ENCODE data around the gene FNDC3B. TPM values are rescaled to one million over a fixed set of nuclear protein-coding genes. Genes with fewer than 3 reads are reported as not detected.

The FNDC3B gene
- total and polyA plus RNA-seq, 9 of the 15 experiments (the other 6 are each of a cell fraction or from before 2014, with no cell fraction given) = 7.0 to 35.8 (median 16.2) TPM

DNA sequence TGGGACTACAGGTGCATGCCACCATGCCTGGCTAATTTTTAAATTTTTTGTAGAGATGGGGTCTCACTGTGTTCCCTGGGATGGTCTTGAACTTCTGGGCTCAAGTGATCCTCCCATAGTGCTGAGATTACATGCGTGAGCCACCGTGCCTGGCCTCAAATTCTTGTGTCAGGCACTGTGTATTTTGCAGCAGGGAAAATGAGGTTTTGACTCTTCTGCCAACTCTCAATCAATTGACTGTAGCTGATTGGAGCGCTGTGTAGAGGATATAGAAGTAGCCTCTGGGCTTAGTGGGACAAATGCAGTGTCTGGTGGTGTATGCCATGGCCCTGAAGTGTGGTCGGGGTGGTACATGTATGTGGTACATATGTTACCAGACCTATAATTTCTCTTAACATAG, 152.3 kb downstream of the FNDC3B start (continued):
- TF ChIP-seq SIN3A (IDR thresholded peaks at IDR 0.05; ENCODE audit: borderline replicate concordance in 2 of 2, control insufficient read depth in 1 of 2, low read depth in 2 of 2, low read length in 2 of 2) (no peak), GTF2B (IDR thresholded peaks at IDR 0.05; ENCODE audit: extremely low read depth, insufficient read length) (no peak), BRCA1 (IDR thresholded peaks at IDR 0.05) (no peak), BRCA1 (CRISPR knock-in tag; IDR thresholded peaks at IDR 0.05) (no peak), SRSF1 (IDR thresholded peaks at IDR 0.05; ENCODE audit: low read depth, low read length) (no peak), ZBTB1 (CRISPR knock-in tag; IDR thresholded peaks at IDR 0.05; ENCODE audit: borderline replicate concordance, low read depth) (no peak), MYBL2 (IDR thresholded peaks at IDR 0.05; ENCODE audit: low read depth) (no peak), MYBL2 (CRISPR knock-in tag; IDR thresholded peaks at IDR 0.05; ENCODE audit: borderline replicate concordance) (no peak), MYNN (IDR thresholded peaks at IDR 0.05) (no peak), MYNN (CRISPR knock-in tag; IDR thresholded peaks at IDR 0.05) (no peak), TCF3 (CRISPR knock-in tag; IDR thresholded peaks at IDR 0.05) (no peak), GTF2E2 (tag; IDR thresholded peaks at IDR 0.05) (no peak)
- TF ChIP-seq, protein P1, sequence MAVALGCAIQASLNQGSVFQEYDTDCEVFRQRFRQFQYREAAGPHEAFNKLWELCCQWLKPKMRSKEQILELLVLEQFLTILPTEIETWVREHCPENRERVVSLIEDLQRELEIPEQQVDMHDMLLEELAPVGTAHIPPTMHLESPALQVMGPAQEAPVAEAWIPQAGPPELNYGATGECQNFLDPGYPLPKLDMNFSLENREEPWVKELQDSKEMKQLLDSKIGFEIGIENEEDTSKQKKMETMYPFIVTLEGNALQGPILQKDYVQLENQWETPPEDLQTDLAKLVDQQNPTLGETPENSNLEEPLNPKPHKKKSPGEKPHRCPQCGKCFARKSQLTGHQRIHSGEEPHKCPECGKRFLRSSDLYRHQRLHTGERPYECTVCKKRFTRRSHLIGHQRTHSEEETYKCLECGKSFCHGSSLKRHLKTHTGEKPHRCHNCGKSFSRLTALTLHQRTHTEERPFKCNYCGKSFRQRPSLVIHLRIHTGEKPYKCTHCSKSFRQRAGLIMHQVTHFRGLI (CRISPR knock-in tag; IDR thresholded peaks at IDR 0.05) = no peak
- TF ChIP-seq, protein P2, sequence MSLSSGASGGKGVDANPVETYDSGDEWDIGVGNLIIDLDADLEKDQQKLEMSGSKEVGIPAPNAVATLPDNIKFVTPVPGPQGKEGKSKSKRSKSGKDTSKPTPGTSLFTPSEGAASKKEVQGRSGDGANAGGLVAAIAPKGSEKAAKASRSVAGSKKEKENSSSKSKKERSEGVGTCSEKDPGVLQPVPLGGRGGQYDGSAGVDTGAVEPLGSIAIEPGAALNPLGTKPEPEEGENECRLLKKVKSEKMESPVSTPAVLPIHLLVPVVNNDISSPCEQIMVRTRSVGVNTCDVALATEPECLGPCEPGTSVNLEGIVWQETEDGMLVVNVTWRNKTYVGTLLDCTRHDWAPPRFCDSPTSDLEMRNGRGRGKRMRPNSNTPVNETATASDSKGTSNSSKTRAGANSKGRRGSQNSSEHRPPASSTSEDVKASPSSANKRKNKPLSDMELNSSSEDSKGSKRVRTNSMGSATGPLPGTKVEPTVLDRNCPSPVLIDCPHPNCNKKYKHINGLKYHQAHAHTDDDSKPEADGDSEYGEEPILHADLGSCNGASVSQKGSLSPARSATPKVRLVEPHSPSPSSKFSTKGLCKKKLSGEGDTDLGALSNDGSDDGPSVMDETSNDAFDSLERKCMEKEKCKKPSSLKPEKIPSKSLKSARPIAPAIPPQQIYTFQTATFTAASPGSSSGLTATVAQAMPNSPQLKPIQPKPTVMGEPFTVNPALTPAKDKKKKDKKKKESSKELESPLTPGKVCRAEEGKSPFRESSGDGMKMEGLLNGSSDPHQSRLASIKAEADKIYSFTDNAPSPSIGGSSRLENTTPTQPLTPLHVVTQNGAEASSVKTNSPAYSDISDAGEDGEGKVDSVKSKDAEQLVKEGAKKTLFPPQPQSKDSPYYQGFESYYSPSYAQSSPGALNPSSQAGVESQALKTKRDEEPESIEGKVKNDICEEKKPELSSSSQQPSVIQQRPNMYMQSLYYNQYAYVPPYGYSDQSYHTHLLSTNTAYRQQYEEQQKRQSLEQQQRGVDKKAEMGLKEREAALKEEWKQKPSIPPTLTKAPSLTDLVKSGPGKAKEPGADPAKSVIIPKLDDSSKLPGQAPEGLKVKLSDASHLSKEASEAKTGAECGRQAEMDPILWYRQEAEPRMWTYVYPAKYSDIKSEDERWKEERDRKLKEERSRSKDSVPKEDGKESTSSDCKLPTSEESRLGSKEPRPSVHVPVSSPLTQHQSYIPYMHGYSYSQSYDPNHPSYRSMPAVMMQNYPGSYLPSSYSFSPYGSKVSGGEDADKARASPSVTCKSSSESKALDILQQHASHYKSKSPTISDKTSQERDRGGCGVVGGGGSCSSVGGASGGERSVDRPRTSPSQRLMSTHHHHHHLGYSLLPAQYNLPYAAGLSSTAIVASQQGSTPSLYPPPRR (CRISPR knock-in tag; IDR thresholded peaks at IDR 0.05; ENCODE audit: borderline replicate concordance) = no peak
